IPS DF 6.9 (cell line): ENCODE data around the gene NLGN4X.

ENCODE experiments used
- DNase-seq: peaks from one replicate; pipeline ENCODE4 v3.0.0-alpha.2; 2013; ENCODE audit warnings: low read depth, low spot score
- H3K27ac ChIP-seq: one replicate; pipeline ENCODE4 v1.5.1; 2013; ENCODE audit warnings: low read length, control low read depth
- H3K27me3 ChIP-seq: 2 replicates; pipeline ENCODE4 v1.6.1; 2013; ENCODE audit warnings: mild to moderate bottlenecking, low read length; ENCODE audit not compliant: control insufficient read depth, insufficient read depth
- H3K36me3 ChIP-seq: 2 replicates; pipeline ENCODE4 v1.6.1; 2013; ENCODE audit warnings: low read length; ENCODE audit not compliant: control insufficient read depth, insufficient read depth
- H3K4me1 ChIP-seq: 2 replicates; pipeline ENCODE4 v1.6.1; 2013; ENCODE audit warnings: low read length; ENCODE audit not compliant: control insufficient read depth, insufficient read depth
- H3K4me3 ChIP-seq: 2 replicates; pipeline ENCODE4 v1.5.1; 2013; ENCODE audit warnings: mild to moderate bottlenecking, low read length
- H3K9me3 ChIP-seq: 2 replicates; pipeline ENCODE4 v1.6.1; 2013; ENCODE audit warnings: low read length, inconsistent platforms; ENCODE audit not compliant: control insufficient read depth, insufficient read depth
- WGBS: extraction: QIAGEN DNeasy Blood & Tissue Kit; methylation state at CpG from one replicate; pipeline ENCODE4 v1.1.7; 2013; ENCODE audit warnings: mixed read lengths, missing lambda C conversion rate; ENCODE audit not compliant: insufficient read length, insufficient coverage; 5-methylcytosine and 5-hydroxymethylcytosine counted together

NLGN4X gene

GRCh38 chrX:6021316-6022091 lies 207.2 kb downstream of the NLGN4X start:
- no CpG with 5 or more reads among the region's 4 CpGs for WGBS
- H3K36me3 ChIP-seq, result no peaks in the 10 kb centered on the region
- no peaks in the 10 kb centered on the region for H3K9me3 ChIP-seq
- no peaks in the 10 kb centered on the region; the same call in 1 of the 2 replicates for H3K4me1 ChIP-seq
- H3K27me3 ChIP-seq, result no peaks in the 10 kb centered on the region
- DNase-seq, result no peak
- no peak overlapping the region for H3K4me3 ChIP-seq
- no peak overlapping the region for H3K27ac ChIP-seq

GRCh38 chrX:6019076-6019475 lies 209.6 kb downstream of the NLGN4X start:
- no peaks in the 10 kb centered on the region for H3K36me3 ChIP-seq
- H3K27me3 ChIP-seq, result no peaks in the 10 kb centered on the region
- DNase-seq, result no peak
- no peaks in the 10 kb centered on the region; the same call in 1 of the 2 replicates for H3K4me1 ChIP-seq
- H3K27ac ChIP-seq, result no peak overlapping the region
- no peak overlapping the region for H3K4me3 ChIP-seq
- H3K9me3 ChIP-seq, result no peaks in the 10 kb centered on the region
- no CpG with 5 or more reads among the region's 4 CpGs for WGBS

- Histone ChIP-seq H3K36me3 (no peaks in the 10 kb centered on the region), H3K4me3 (no peak overlapping the region), H3K9me3 (no peaks in the 10 kb centered on the region), H3K27ac (no peak overlapping the region), H3K4me1 (no peaks in the 10 kb centered on the region), H3K27me3 (no peaks in the 10 kb centered on the region)
- no CpG with 5 or more reads among the region's 5 CpGs for WGBS
- no peak for DNase-seq
Measured at GRCh38 chrX:6015423-6015822, 213.2 kb downstream of the NLGN4X start.

GRCh38 chrX:6012357-6012756 lies 216.3 kb downstream of the NLGN4X start:
- H3K9me3 ChIP-seq, result no peaks in the 10 kb centered on the region
- no peaks in the 10 kb centered on the region for H3K4me1 ChIP-seq
- no CpG with 5 or more reads among the region's 2 CpGs for WGBS
- H3K27me3 ChIP-seq, result no peaks in the 10 kb centered on the region
- no peak overlapping the region for H3K4me3 ChIP-seq
- no peaks in the 10 kb centered on the region for H3K36me3 ChIP-seq
- no peak for DNase-seq
- H3K27ac ChIP-seq, result no peak overlapping the region

GRCh38 chrX:6005856-6006255 lies 222.8 kb downstream of the NLGN4X start:
- no peaks in the 10 kb centered on the region for H3K9me3 ChIP-seq
- H3K27ac ChIP-seq, result no peak overlapping the region
- no peak overlapping the region for H3K4me3 ChIP-seq
- H3K36me3 ChIP-seq, result no peaks in the 10 kb centered on the region
- no peak for DNase-seq
- H3K4me1 ChIP-seq, result no peaks in the 10 kb centered on the region
- H3K27me3 ChIP-seq, result no peaks in the 10 kb centered on the region

GRCh38 chrX:6004529-6004928 lies 224.1 kb downstream of the NLGN4X start:
- Histone ChIP-seq H3K27me3 (no peaks in the 10 kb centered on the region), H3K27ac (no peak overlapping the region), H3K4me1 (no peaks in the 10 kb centered on the region), H3K4me3 (no peak overlapping the region), H3K9me3 (no peaks in the 10 kb centered on the region), H3K36me3 (no peaks in the 10 kb centered on the region)
- no peak for DNase-seq
- WGBS, result no CpG with 5 or more reads among the region's 4 CpGs

GRCh38 chrX:6002056-6002455 lies 226.6 kb downstream of the NLGN4X start:
- no peaks in the 10 kb centered on the region for H3K9me3 ChIP-seq
- H3K27ac ChIP-seq, result no peak overlapping the region
- H3K4me1 ChIP-seq, result no peaks in the 10 kb centered on the region
- no peak overlapping the region for H3K4me3 ChIP-seq
- no peaks in the 10 kb centered on the region for H3K36me3 ChIP-seq
- H3K27me3 ChIP-seq, result no peaks in the 10 kb centered on the region
- DNase-seq, result no peak
- no CpG with 5 or more reads among the region's 5 CpGs for WGBS

GRCh38 chrX:5998901-5999300 lies 229.8 kb downstream of the NLGN4X start:
- H3K36me3 ChIP-seq, result no peaks in the 10 kb centered on the region
- whole genome bisulfite sequencing, result no CpG with 5 or more reads among the region's 3 CpGs
- H3K4me1 ChIP-seq, result no peaks in the 10 kb centered on the region
- H3K27me3 ChIP-seq, result no peaks in the 10 kb centered on the region
- no peak overlapping the region for H3K27ac ChIP-seq
- H3K4me3 ChIP-seq, result no peak overlapping the region
- no peak for DNase-seq
- no peaks in the 10 kb centered on the region for H3K9me3 ChIP-seq

GRCh38 chrX:5998456-5998855 lies 230.2 kb downstream of the NLGN4X start:
- DNase-seq, result no peak
- H3K9me3 ChIP-seq, result no peaks in the 10 kb centered on the region
- no peaks in the 10 kb centered on the region for H3K4me1 ChIP-seq
- H3K27ac ChIP-seq, result no peak overlapping the region
- no peaks in the 10 kb centered on the region for H3K27me3 ChIP-seq
- H3K36me3 ChIP-seq, result no peaks in the 10 kb centered on the region
- no peak overlapping the region for H3K4me3 ChIP-seq
- WGBS, result no CpG with 5 or more reads among the region's 1 CpG

- no peaks in the 10 kb centered on the region for H3K9me3 ChIP-seq
- no peak overlapping the region for H3K4me3 ChIP-seq
- no peak for DNase-seq
- no peaks in the 10 kb centered on the region for H3K27me3 ChIP-seq
- no peaks in the 10 kb centered on the region for H3K4me1 ChIP-seq
- no peak overlapping the region for H3K27ac ChIP-seq
- WGBS, result no CpG with 5 or more reads among the region's 3 CpGs
- no peaks in the 10 kb centered on the region for H3K36me3 ChIP-seq
Measured at GRCh38 chrX:5991393-5991792, 237.3 kb downstream of the NLGN4X start.

- Histone ChIP-seq H3K36me3 (no peaks in the 10 kb centered on the region), H3K4me1 (no peaks in the 10 kb centered on the region), H3K9me3 (no peaks in the 10 kb centered on the region), H3K4me3 (no peak overlapping the region), H3K27ac (no peak overlapping the region), H3K27me3 (no peaks in the 10 kb centered on the region)
- no peak for DNase-seq
- no CpG with 5 or more reads among the region's 1 CpG for WGBS
Measured at GRCh38 chrX:5979338-5979737, 249.3 kb downstream of the NLGN4X start.
